Stomach (tissue), 4 donors: ENCODE results near the gene RPL10.

Experiments
- POLR2AphosphoS5 ChIP-seq, 3 donors: sonication (generic); formaldehyde crosslinking; IDR thresholded peaks; one replicate each; pipeline ENCODE4 v1.6.1; 2016; ENCODE audit warnings: antibody characterized with exemption in 3 of 3
- TF ChIP-seq, protein P1 (sequence below), 7 experiments: fragments of 450-650 bp in 4 of 7; fragments of 200-600 bp in 3 of 7; sonication (generic) in 3 of 7; IDR thresholded peaks; one replicate each; pipeline ENCODE4 v1.5.1; 2016 to 2019; ENCODE audit warnings: antibody characterized with exemption in 7 of 7, control low read depth in 2 of 7, mild to moderate bottlenecking in 1 of 7

DNA sequence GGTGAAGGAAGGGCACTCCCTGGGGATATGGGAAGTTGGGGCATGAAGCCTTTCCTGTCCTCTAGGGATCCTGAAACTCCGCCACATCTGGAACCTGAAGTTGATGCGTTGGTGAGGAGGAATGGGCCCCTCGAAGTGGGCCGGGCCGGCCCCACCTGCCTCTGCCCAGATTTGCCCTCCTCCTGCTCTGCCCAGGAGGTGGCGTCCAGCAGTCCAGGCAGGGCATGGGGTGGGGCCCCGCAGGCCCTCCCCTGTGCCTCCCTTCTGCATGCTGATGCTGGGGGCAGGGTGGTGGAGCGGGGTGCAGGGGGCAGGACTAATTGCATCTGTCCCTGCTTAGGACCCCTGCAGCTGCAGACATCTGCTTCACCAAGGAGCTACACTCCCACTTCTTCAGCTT is 15.0 kb downstream of the RPL10 start:
- TF ChIP-seq, protein P1, sequence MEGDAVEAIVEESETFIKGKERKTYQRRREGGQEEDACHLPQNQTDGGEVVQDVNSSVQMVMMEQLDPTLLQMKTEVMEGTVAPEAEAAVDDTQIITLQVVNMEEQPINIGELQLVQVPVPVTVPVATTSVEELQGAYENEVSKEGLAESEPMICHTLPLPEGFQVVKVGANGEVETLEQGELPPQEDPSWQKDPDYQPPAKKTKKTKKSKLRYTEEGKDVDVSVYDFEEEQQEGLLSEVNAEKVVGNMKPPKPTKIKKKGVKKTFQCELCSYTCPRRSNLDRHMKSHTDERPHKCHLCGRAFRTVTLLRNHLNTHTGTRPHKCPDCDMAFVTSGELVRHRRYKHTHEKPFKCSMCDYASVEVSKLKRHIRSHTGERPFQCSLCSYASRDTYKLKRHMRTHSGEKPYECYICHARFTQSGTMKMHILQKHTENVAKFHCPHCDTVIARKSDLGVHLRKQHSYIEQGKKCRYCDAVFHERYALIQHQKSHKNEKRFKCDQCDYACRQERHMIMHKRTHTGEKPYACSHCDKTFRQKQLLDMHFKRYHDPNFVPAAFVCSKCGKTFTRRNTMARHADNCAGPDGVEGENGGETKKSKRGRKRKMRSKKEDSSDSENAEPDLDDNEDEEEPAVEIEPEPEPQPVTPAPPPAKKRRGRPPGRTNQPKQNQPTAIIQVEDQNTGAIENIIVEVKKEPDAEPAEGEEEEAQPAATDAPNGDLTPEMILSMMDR (IDR thresholded peaks at IDR 0.05) = no peak
- TF ChIP-seq POLR2AphosphoS5 (IDR thresholded peaks at IDR 0.05) = no peak
